Activated CD4-positive, alpha-beta T cell treated with anti-CD3 and anti-CD28 coated beads, Interleukin-2, amount 10 ng/mL, durations not matched to agents 7 days and 5 days (primary cell): ENCODE results near the gene IMMT. TPM values are rescaled to one million over a fixed set of nuclear protein-coding genes. Genes with fewer than 3 reads are reported as not detected.

ENCODE experiments used
- CTCF ChIA-PET: fragments of 350-600 bp; sonication (Branson Sonifier 250); formaldehyde crosslinking; loops from one replicate; lab custom pipeline; 2021; ENCODE audit warnings: antibody characterized with exemption; lab: Charles Lee
- POLR2A ChIA-PET: fragments of 350-600 bp; sonication (Branson Sonifier 250); formaldehyde crosslinking; loops from one replicate; lab custom pipeline; 2021; ENCODE audit warnings: antibody characterized with exemption; lab: Charles Lee
- DNase-seq: peaks from one replicate; pipeline ENCODE4 v3.0.0-alpha.2; 2020
- H3K27ac Mint-ChIP-seq: one replicate; pipeline ENCODE4 v1.8.0; 2021; ENCODE audit warnings: mild to moderate bottlenecking, moderate library complexity, mixed read lengths
- H3K27me3 Mint-ChIP-seq: one replicate; pipeline ENCODE4 v1.8.0; 2021; ENCODE audit warnings: mixed read lengths
- H3K36me3 Mint-ChIP-seq: one replicate; pipeline ENCODE4 v1.8.0; 2021; ENCODE audit warnings: low read depth, mixed read lengths
- H3K4me1 Mint-ChIP-seq: one replicate; pipeline ENCODE4 v1.8.0; 2021; ENCODE audit warnings: mixed read lengths
- H3K4me3 Mint-ChIP-seq: one replicate; pipeline ENCODE4 v1.8.0; 2021; ENCODE audit warnings: mild to moderate bottlenecking, moderate library complexity, mixed read lengths
- H3K9me3 Mint-ChIP-seq: one replicate; pipeline ENCODE4 v1.8.0; 2021; ENCODE audit warnings: mixed read lengths
- total RNA-seq, 2 experiments: library from RNA; stranded (reverse); gene quantifications; one replicate each; pipeline ENCODE4 v1.2.3, GENCODE V29; 2021

IMMT gene
- total RNA-seq, 2 experiments from 2014 or later, result 130 to 135 TPM

GRCh38 chr2:86143926-86144685 is 51.2 kb downstream of the IMMT start:
- Mint-ChIP-seq H3K27me3 (no peaks in the 10 kb centered on the region), H3K36me3 (peaks cover 61% of the 10 kb centered on the region), H3K27ac (no peak overlapping the region), H3K4me3 (no peak overlapping the region), H3K4me1 (peaks cover 4% of the 10 kb centered on the region), H3K9me3 (no peaks in the 10 kb centered on the region)
- CTCF ChIA-PET, result no interaction called here
- POLR2A ChIA-PET, result interaction anchor here (0.6 to 0.7 kb wide), 2 partner anchors 394 to 672 kb away, joined by 3 to 4 read pairs; no protein-coding TSS in a partner anchor
- no peak for DNase-seq

DNA sequence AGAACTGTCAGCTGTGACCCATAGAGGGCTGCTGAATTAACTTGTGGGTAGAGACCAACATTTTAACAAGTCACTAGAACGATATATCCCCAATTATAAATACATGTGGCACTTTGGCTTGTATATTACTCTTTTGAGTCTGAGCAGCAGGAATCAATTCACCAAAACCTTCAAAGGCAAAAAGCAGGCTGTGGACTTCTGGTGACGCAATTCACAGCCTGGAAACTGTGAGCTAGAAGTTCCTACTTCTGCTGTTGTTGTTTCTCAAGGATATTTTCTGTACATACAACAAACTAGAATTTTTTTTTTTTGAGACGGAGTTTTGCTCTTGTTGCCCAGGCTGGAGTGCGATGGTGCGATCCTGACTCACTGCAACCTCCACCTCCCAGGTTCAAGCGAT is 52.0 kb downstream of the IMMT start:
- DNase-seq, result no peak
- no peaks in the 10 kb centered on the region for H3K9me3 Mint-ChIP-seq
- H3K27me3 Mint-ChIP-seq, result no peaks in the 10 kb centered on the region
- H3K4me1 Mint-ChIP-seq, result peaks cover 4% of the 10 kb centered on the region
- ChIA-PET POLR2A (interaction anchor here (0.7 kb wide), 1 partner anchor 671 kb away, joined by 3 read pairs; no protein-coding TSS in a partner anchor), CTCF (no interaction called here)
- H3K4me3 Mint-ChIP-seq, result no peak overlapping the region
- H3K27ac Mint-ChIP-seq, result no peak overlapping the region
- H3K36me3 Mint-ChIP-seq, result peaks cover 62% of the 10 kb centered on the region

DNA sequence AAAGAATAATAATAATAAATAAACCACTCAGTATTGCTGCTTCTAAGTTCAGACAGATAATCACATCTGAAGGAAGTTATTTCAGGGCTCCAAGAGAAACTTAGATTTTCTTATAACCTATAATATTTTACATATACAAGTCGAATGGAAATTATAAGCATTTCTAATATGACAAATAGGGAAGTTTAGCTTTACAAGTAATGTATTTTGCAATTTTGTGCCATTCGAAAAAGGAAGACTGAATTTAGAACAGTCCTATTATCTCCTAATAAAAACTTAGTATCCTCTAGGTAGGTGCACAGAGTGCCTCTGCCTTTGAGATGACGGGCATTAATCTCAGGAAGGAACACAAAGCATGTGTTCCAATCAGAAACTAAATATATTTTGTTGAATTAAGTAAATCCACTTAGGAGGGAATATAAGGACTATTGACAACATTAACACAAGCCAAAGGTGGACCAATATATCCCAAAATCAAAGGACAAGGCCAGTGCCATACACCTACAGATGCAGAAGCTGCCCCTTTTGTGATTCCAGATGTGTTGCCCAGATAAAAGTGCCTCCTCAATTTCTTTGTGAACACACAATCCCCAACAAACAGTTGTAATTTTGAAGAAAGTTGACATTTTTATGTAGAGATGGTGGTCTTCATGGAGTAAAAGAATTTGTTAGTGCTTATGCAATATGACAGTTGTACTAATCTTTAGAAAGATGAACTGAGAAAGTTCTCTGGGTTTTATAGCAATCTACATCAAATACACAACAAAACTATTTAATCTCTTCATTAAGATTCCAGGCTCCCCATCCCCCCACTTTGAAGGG is 52.6 kb downstream of the IMMT start:
- H3K4me3 Mint-ChIP-seq, result no peak overlapping the region
- no peak overlapping the region for H3K27ac Mint-ChIP-seq
- peaks cover 4% of the 10 kb centered on the region for H3K4me1 Mint-ChIP-seq
- no peak for DNase-seq
- no peaks in the 10 kb centered on the region for H3K27me3 Mint-ChIP-seq
- H3K36me3 Mint-ChIP-seq, result peaks cover 61% of the 10 kb centered on the region
- CTCF ChIA-PET, result no interaction called here
- POLR2A ChIA-PET, result no interaction called here
- H3K9me3 Mint-ChIP-seq, result no peaks in the 10 kb centered on the region

DNA sequence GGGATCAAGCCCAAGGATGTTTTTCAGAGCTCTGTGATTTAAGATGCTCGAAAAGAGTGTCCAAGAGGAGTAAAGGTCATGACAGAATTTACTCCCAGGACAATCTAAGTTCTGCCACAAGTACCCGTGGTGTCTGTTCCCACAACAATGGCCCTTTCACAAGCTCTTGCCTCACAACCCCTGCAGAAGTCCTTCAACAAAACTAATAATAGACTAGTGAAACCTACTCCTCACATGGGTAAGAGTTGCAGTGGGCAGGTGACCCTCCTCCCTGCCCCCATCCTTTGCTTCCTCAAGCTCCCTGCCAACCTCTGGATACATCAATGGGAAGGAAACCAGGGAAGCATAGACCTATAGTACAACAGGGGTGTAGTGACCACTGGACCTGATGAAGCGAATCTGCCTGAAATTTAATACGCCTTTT is 54.3 kb downstream of the IMMT start:
- H3K4me1 Mint-ChIP-seq, result peaks cover 4% of the 10 kb centered on the region
- H3K36me3 Mint-ChIP-seq, result peaks cover 69% of the 10 kb centered on the region
- CTCF ChIA-PET, result interaction anchor here (0.7 kb wide), 1 partner anchor 305 kb away, joined by 3 read pairs; no protein-coding TSS in a partner anchor
- POLR2A ChIA-PET, result interaction anchor here (0.6 kb wide), 1 partner anchor 9 kb away, joined by 7 read pairs; no protein-coding TSS in a partner anchor
- H3K27me3 Mint-ChIP-seq, result no peaks in the 10 kb centered on the region
- H3K27ac Mint-ChIP-seq, result no peak overlapping the region
- no peak for DNase-seq
- H3K9me3 Mint-ChIP-seq, result no peaks in the 10 kb centered on the region
- no peak overlapping the region for H3K4me3 Mint-ChIP-seq

DNA sequence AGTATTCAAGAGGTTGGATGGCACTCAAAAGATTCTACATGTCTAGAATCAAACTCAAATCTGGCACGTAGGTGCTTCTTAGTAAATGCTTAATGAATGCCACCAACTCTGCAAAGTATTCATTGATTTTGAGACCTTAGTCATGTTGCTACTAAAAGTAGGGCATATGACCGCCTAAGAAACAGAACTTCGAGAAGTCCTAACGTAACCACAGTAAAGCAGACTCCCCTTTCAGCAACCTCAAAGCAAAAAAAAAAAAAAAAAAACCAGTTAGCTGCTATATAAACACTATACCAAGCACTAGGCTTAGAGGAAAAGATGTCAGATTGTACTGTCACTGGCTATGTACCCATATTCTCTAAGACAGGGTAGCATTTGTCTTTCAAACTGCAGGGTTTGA is 55.3 kb downstream of the IMMT start:
- no peak overlapping the region for H3K27ac Mint-ChIP-seq
- H3K4me1 Mint-ChIP-seq, result peaks cover 4% of the 10 kb centered on the region
- DNase-seq, result no peak
- no peaks in the 10 kb centered on the region for H3K9me3 Mint-ChIP-seq
- no peak overlapping the region for H3K4me3 Mint-ChIP-seq
- no peaks in the 10 kb centered on the region for H3K27me3 Mint-ChIP-seq
- CTCF ChIA-PET, result no interaction called here
- POLR2A ChIA-PET, result no interaction called here
- H3K36me3 Mint-ChIP-seq, result peaks cover 76% of the 10 kb centered on the region

DNA sequence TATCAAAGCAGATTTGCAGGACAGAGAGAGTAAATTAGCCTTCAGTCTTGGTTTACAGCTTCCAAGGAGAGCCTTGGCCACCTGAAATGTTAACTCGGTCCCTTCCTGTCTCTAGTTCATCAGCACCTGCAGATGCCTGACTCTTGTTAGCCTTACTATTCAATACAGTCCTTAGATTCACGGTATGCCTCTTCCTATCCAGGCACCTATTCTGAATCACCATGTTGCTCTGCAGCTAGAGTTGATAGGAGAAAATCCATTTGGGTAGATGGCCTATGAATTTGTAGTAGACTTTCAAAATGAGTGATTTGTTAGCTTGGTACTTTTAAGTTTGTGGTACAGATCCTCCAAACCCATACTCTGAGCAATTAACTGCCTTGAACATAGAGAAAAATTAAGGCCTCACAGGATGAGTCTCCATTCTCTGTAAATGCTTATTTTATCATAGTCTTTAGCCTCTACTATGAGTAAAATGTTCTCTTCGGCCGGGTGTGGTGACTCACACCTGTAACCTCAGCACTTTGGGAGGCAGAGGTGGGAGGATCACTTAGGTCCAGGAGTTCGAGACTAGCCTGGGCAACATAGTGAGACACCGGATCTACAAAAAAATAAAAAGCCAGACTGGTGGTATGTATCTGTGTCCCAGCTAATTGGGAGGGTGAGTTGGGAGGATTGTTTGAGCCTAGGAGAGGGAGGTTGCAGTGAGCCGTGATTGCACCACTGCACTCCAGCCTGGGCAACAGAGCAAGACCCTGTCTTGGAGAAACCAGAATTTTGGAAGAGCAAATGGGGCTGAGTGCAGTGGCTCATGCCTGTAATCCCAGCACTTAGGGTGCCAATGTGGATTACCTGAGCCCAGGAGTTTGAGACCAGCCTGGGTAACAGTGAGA is 56.3 kb downstream of the IMMT start:
- Mint-ChIP-seq H3K27me3 (no peaks in the 10 kb centered on the region), H3K27ac (peak overlapping the region; percentile 31), H3K9me3 (no peaks in the 10 kb centered on the region), H3K4me1 (peaks cover 4% of the 10 kb centered on the region), H3K4me3 (no peak overlapping the region), H3K36me3 (peaks cover 72% of the 10 kb centered on the region)
- DNase-seq, result no peak
- CTCF ChIA-PET, result interaction anchor here (0.6 to 1.6 kb wide), 6 partner anchors 9 to 708 kb away, joined by 3 to 7 read pairs (median 4); no protein-coding TSS in a partner anchor
- POLR2A ChIA-PET, result interaction anchor here (0.7 kb wide), 1 partner anchor 26 kb away, joined by 5 read pairs; no protein-coding TSS in a partner anchor

GRCh38 chr2:86136141-86136540 is 59.1 kb downstream of the IMMT start:
- ChIA-PET POLR2A (interaction anchor here (0.5 kb wide), 1 partner anchor 23 kb away, joined by 6 read pairs; no protein-coding TSS in a partner anchor), CTCF (interaction anchor here (2.6 kb wide), 1 partner anchor 14 kb away, joined by 6 read pairs; no protein-coding TSS in a partner anchor)
- no peak overlapping the region for H3K27ac Mint-ChIP-seq
- no peaks in the 10 kb centered on the region for H3K27me3 Mint-ChIP-seq
- no peak overlapping the region for H3K4me3 Mint-ChIP-seq
- H3K36me3 Mint-ChIP-seq, result peaks cover 79% of the 10 kb centered on the region
- H3K4me1 Mint-ChIP-seq, result peaks cover 4% of the 10 kb centered on the region
- H3K9me3 Mint-ChIP-seq, result no peaks in the 10 kb centered on the region
- DNase-seq, result no peak

DNA sequence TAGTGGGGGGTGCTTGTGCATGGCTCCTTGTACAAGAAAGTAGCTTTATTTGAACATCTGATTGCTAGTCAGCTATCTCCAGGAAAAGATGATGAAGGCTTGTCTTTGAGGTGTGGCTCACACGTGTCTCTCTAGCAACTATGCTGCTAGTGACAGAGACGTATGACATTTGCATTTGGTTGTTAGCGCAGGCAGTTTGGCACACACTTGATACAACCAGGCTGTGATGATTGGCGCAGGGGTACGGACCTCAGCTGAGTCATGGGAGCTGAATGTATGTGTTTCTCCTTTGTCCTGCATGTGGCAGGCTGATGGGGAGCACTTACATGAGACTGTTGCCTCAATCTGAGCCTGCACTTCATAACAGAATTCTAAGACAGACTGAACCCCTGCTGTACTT is 59.6 kb downstream of the IMMT start:
- ChIA-PET CTCF (interaction anchor here (2.6 kb wide), 1 partner anchor 14 kb away, joined by 6 read pairs; no protein-coding TSS in a partner anchor), POLR2A (interaction anchor here (0.5 kb wide), 1 partner anchor 23 kb away, joined by 6 read pairs; no protein-coding TSS in a partner anchor)
- Mint-ChIP-seq H3K27ac (no peak overlapping the region), H3K4me3 (no peak overlapping the region), H3K4me1 (peaks cover 4% of the 10 kb centered on the region), H3K27me3 (no peaks in the 10 kb centered on the region), H3K9me3 (no peaks in the 10 kb centered on the region), H3K36me3 (peaks cover 80% of the 10 kb centered on the region)
- DNase-seq, result no peak

DNA sequence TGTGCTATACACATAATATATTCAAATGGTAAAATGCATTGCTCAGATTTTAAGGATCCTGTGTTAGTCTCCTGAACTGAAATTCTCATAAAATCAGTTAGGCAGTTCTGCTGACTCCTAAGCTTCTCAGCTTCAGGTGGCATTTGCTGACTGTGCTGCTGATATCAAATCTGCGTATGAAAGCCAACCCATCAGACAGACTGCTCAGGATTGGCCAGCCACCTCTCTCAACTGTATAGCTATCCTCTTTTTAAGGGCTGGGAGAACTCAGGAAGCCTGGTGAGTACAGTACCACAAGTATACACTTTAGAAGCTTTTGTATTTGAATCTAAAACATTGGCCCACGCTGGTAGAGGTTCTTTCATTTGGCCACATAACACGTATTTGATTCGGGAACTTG is 60.6 kb downstream of the IMMT start:
- H3K9me3 Mint-ChIP-seq, result no peaks in the 10 kb centered on the region
- POLR2A ChIA-PET, result no interaction called here
- no peak for DNase-seq
- H3K27ac Mint-ChIP-seq, result no peak overlapping the region
- no peaks in the 10 kb centered on the region for H3K27me3 Mint-ChIP-seq
- peaks cover 81% of the 10 kb centered on the region for H3K36me3 Mint-ChIP-seq
- no peak overlapping the region for H3K4me3 Mint-ChIP-seq
- CTCF ChIA-PET, result interaction anchor here (1.2 to 1.3 kb wide), 2 partner anchors 15 to 29 kb away, joined by 3 to 4 read pairs; partner anchors contain the start of genes POLR1A and PTCD3
- H3K4me1 Mint-ChIP-seq, result no peaks in the 10 kb centered on the region

DNA sequence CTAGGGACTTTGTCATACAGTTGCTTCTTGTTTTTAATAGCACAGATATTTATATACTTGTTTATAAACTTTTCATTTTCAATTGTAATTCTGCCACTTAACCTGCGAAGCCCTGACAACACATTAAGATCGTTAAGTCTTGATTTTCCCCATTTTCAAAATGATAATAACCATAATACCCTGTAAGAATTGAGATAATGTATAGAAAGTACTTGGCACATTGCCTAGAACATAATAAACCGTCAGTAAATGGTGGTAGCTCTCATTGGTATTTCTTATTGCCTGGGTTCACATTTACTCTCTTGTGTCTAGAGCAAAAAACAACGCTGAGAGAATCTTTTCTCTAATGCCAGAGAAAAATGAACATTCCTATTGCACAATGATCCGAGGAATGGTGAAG is 70.6 kb downstream of the IMMT start:
- CTCF ChIA-PET, result no interaction called here
- Mint-ChIP-seq H3K9me3 (no peaks in the 10 kb centered on the region), H3K27me3 (no peaks in the 10 kb centered on the region), H3K27ac (no peak overlapping the region), H3K4me1 (no peaks in the 10 kb centered on the region), H3K4me3 (no peak overlapping the region), H3K36me3 (peaks cover 64% of the 10 kb centered on the region)
- no peak for DNase-seq
- POLR2A ChIA-PET, result no interaction called here

DNA sequence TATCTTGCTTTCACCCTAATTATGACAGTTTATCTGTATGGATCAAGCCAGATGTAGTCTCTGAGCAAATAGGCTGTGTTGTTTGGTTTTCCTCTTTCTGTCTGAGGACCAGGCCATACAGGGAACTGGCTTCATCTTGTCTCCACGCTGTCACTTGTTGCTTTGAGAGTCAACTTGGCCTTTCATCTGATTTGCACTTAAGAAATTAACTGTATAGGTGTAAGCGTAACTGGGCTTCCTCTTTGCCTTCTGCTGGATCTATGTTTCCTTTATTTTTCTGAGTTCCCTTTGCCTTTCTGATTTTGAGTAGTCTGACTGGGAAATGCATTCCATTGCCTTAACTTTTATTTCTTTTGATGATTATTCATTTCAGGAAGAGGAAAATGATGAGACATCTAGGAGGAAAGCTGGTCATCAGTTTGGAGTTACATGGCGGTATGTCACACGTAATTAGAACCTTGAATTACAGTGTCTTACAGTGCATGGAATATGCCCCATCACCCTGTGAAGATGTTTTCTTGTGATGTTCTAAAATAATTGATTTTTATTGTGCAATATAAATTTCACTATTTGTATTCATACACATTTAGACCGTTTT is 71.8 kb downstream of the IMMT start:
- H3K4me1 Mint-ChIP-seq, result no peaks in the 10 kb centered on the region
- POLR2A ChIA-PET, result no interaction called here
- no peak for DNase-seq
- peaks cover 66% of the 10 kb centered on the region for H3K36me3 Mint-ChIP-seq
- H3K4me3 Mint-ChIP-seq, result no peak overlapping the region
- H3K27me3 Mint-ChIP-seq, result no peaks in the 10 kb centered on the region
- no peaks in the 10 kb centered on the region for H3K9me3 Mint-ChIP-seq
- no peak overlapping the region for H3K27ac Mint-ChIP-seq
- CTCF ChIA-PET, result interaction anchor here (1.1 kb wide), 1 partner anchor 9 kb away, joined by 3 read pairs; no protein-coding TSS in a partner anchor
